IMR-90 (cell line): ENCODE data around the gene INPP5F. TPM values are rescaled to one million over a fixed set of nuclear protein-coding genes. Genes with fewer than 3 reads are reported as not detected.
A peak's percentile ranks its signal among the peaks of the same experiment; 100 is the strongest.

Experiments
- ATAC-seq: fragments of 200-7000 bp; cut with Tn5 transposase; 2 replicates; pipeline ENCODE4 v1.9.1; 2020; ENCODE audit warnings: low read depth, mild to moderate bottlenecking, moderate library complexity
- BruUV-seq: library from RNA; stranded (reverse); fragments of 400-500 nt; replicated peaks from 2 replicates; lab custom pipeline; 2021; lab: Mats Ljungman, UMichigan
- CTCF ChIA-PET: fragments of 300-600 bp; formaldehyde crosslinking; extraction: SDS; loops from one replicate; lab custom pipeline; 2021; ENCODE audit warnings: antibody characterized with exemption; lab: Yijun Ruan, JAX
- POLR2A ChIA-PET: fragments of 300-600 bp; sonication (Branson Sonifier 250); formaldehyde crosslinking; loops from one replicate; lab custom pipeline; 2022; ENCODE audit warnings: antibody characterized with exemption; ENCODE audit not compliant: unreplicated experiment; lab: Charles Lee
- DNase-seq: peaks from one replicate; pipeline ENCODE4 v3.0.0; 2013
- H2AFZ ChIP-seq: replicated peaks from 2 replicates; pipeline ENCODE3; 2013; ENCODE audit warnings: low read length, mild to moderate bottlenecking; ENCODE audit not compliant: poor library complexity
- H2AK5ac ChIP-seq: 2 replicates; pipeline ENCODE4 v1.6.1; 2013; ENCODE audit warnings: low read depth, low read length, inconsistent platforms
- H2AK9ac ChIP-seq: replicated peaks from 2 replicates; pipeline ENCODE3; 2013; ENCODE audit warnings: mild to moderate bottlenecking, low read depth, low read length, moderate library complexity; ENCODE audit not compliant: poor library complexity
- H2BK120ac ChIP-seq: 2 replicates; pipeline ENCODE4 v1.6.1; 2013; ENCODE audit warnings: low read depth, low read length, inconsistent platforms
- H2BK15ac ChIP-seq: 3 replicates; pipeline ENCODE4 v1.6.1; 2013; ENCODE audit warnings: low read depth, low read length, inconsistent platforms
- H2BK20ac ChIP-seq: 2 replicates; pipeline ENCODE4 v1.6.1; 2013; ENCODE audit warnings: low read depth, mild to moderate bottlenecking, inconsistent platforms, low read length, moderate library complexity
- H2BK5ac ChIP-seq: 2 replicates; pipeline ENCODE4 v1.6.1; 2013; ENCODE audit warnings: mild to moderate bottlenecking, low read depth, low read length, inconsistent platforms; ENCODE audit not compliant: poor library complexity, severe bottlenecking
- H3K14ac ChIP-seq: replicated peaks from 2 replicates; pipeline ENCODE4 v1.6.1; 2013; ENCODE audit warnings: low read depth, low read length, inconsistent platforms
- H3K18ac ChIP-seq: 2 replicates; pipeline ENCODE4 v1.6.1; 2013; ENCODE audit warnings: low read depth, low read length, control low read depth
- H3K23ac ChIP-seq: 2 replicates; pipeline ENCODE4 v1.6.1; 2013; ENCODE audit warnings: low read depth, low read length, inconsistent platforms
- H3K27ac ChIP-seq: 2 replicates; pipeline ENCODE4 v1.5.1; 2013; ENCODE audit warnings: mild to moderate bottlenecking, control low read depth, low read length; ENCODE audit not compliant: insufficient read depth
- H3K27me3 ChIP-seq: 2 replicates; pipeline ENCODE4 v1.6.1; 2013; ENCODE audit warnings: low read length; ENCODE audit not compliant: control insufficient read depth, insufficient read depth
- H3K36me3 ChIP-seq: 2 replicates; pipeline ENCODE4 v1.6.1; 2013; ENCODE audit warnings: low read length, mixed read lengths; ENCODE audit not compliant: control insufficient read depth, insufficient read depth
- H3K4ac ChIP-seq: 2 replicates; pipeline ENCODE4 v1.6.1; 2013; ENCODE audit warnings: low read depth, low read length, inconsistent platforms
- H3K4me1 ChIP-seq: 2 replicates; pipeline ENCODE4 v1.6.1; 2013; ENCODE audit warnings: low read length, mixed read lengths; ENCODE audit not compliant: control insufficient read depth, insufficient read depth
- H3K4me2 ChIP-seq: 2 replicates; pipeline ENCODE4 v1.6.1; 2013; ENCODE audit warnings: low read depth, mild to moderate bottlenecking, control low read depth, low read length, moderate library complexity
- H3K4me3 ChIP-seq: 2 replicates; pipeline ENCODE4 v1.5.1; 2013; ENCODE audit warnings: low read depth, mild to moderate bottlenecking, control low read depth, low read length, moderate library complexity; ENCODE audit not compliant: insufficient read depth
- H3K56ac ChIP-seq: 2 replicates; pipeline ENCODE4 v1.6.1; 2013; ENCODE audit warnings: low read length, inconsistent platforms; ENCODE audit not compliant: insufficient read depth; ENCODE audit errors: extremely low read depth
- H3K79me1 ChIP-seq, 2 experiments: 2 replicates each; pipeline ENCODE4 v1.6.1; 2013; ENCODE audit warnings: low read length in 2 of 2, inconsistent platforms in 1 of 2, low read depth in 1 of 2
- H3K9ac ChIP-seq: 2 replicates; pipeline ENCODE4 v1.6.1; 2013; ENCODE audit warnings: low read depth, low read length, control low read depth
- H3K9me1 ChIP-seq: 2 replicates; pipeline ENCODE4 v1.6.1; 2013; ENCODE audit warnings: low read length, inconsistent platforms; ENCODE audit not compliant: insufficient read depth
- H3K9me3 ChIP-seq: 2 replicates; pipeline ENCODE4 v1.6.1; 2013; ENCODE audit warnings: low read length; ENCODE audit not compliant: control insufficient read depth, insufficient read depth
- H4K20me1 ChIP-seq: 2 replicates; pipeline ENCODE4 v1.6.1; 2013; ENCODE audit warnings: low read length, inconsistent platforms; ENCODE audit not compliant: insufficient read depth
- H4K5ac ChIP-seq: 2 replicates; pipeline ENCODE4 v1.6.1; 2013; ENCODE audit warnings: mild to moderate bottlenecking, low read depth, low read length, control low read depth
- H4K8ac ChIP-seq, 2 experiments: 2 replicates each; pipeline ENCODE4 v1.6.1; 2013; ENCODE audit warnings: low read depth in 2 of 2, low read length in 2 of 2, control low read depth in 1 of 2, inconsistent platforms in 1 of 2
- H4K91ac ChIP-seq: 2 replicates; pipeline ENCODE4 v1.6.1; 2013; ENCODE audit warnings: low read depth, low read length, inconsistent platforms; ENCODE audit not compliant: insufficient read depth
- CHD1 ChIP-seq: IDR thresholded peaks from 2 replicates; pipeline ENCODE4 v1.6.1; 2012; ENCODE audit warnings: low read depth, low read length, improper control_type of control experiment
- ELK1 ChIP-seq: fragments of 150-350 bp; IDR thresholded peaks from 2 replicates; pipeline ENCODE4 v1.6.1; 2016; ENCODE audit warnings: low read depth, mild to moderate bottlenecking, low read length, moderate library complexity, borderline replicate concordance
- FOS ChIP-seq: fragments of 150-350 bp; IDR thresholded peaks from 2 replicates; pipeline ENCODE4 v1.6.1; 2016; ENCODE audit warnings: low read depth, low read length
- MAZ ChIP-seq: IDR thresholded peaks from 2 replicates; pipeline ENCODE4 v1.6.1; 2012; ENCODE audit warnings: low read depth, mild to moderate bottlenecking, low read length, improper control_type of control experiment, moderate library complexity, borderline replicate concordance
- RFX5 ChIP-seq: IDR thresholded peaks from 2 replicates; pipeline ENCODE4 v1.8.0; 2012; ENCODE audit warnings: low read depth, mild to moderate bottlenecking, low read length, moderate library complexity
- WGBS, 2 experiments: methylation state at CpG; one replicate each; pipeline versions ENCODE4 v1.1.5 to v1.1.7; 2013; ENCODE audit warnings: missing lambda C conversion rate in 2 of 2; ENCODE audit not compliant: insufficient read length in 1 of 2; ENCODE audit errors: extremely low coverage in 2 of 2; 5-methylcytosine and 5-hydroxymethylcytosine counted together
- dilution Hi-C: fragments of 300-500 bp; cut with HindIII; formaldehyde crosslinking; loops from one replicate; pipeline ENCODE4 v1.14.3; 2018; ENCODE audit warnings: low sequenced_read_pairs; ENCODE audit not compliant: unreplicated experiment
- in situ Hi-C: fragments of 300-500 bp; cut with MboI; formaldehyde crosslinking; loops from 3 replicates; pipeline ENCODE4 v1.14.3; 2019; ENCODE audit warnings: low sequenced_read_pairs, inconsistent platforms, mixed read lengths
- intact Hi-C: fragments of 100-400 bp; cut with micrococcal nuclease; formaldehyde crosslinking; loops from 2 replicates; pipeline ENCODE4 v1.10.0; 2022
- polyA plus RNA-seq, 3 experiments: library from polyadenylated mRNA; depleted of rRNA; stranded (reverse); fragments of >200 nt; gene quantifications; 2 replicates each; pipeline ENCODE4 v1.2.3, GENCODE V29; 2012; ENCODE audit warnings: low replicate concordance in 1 of 3
- total RNA-seq: library from RNA; depleted of rRNA; stranded (reverse); fragments of >200 nt; gene quantifications from 2 replicates; pipeline ENCODE4 v1.2.3, GENCODE V29; 2012

The INPP5F gene
- total and polyA plus RNA-seq, 2 of the 4 experiments (the other 2 are of a cell fraction) = 19.0 to 29.6 TPM

- Histone ChIP-seq H2BK5ac (no peak overlapping the region), H2BK20ac (no peak overlapping the region), H3K14ac (no peak overlapping the region), H3K56ac (no peak overlapping the region), H3K9ac (peak overlapping the region; percentile 44; the same call in 1 of the 2 replicates), H3K36me3 (peaks cover 2% of the 10 kb centered on the region), H4K8ac (peak overlapping the region; percentile 14 to 65; a peak in 2 of 4 replicates), H2AK9ac (no peak overlapping the region), H4K5ac (peak overlapping the region; percentile 6; the same call in 1 of the 2 replicates), H3K23ac (no peak overlapping the region), H4K20me1 (no peaks in the 10 kb centered on the region), H4K91ac (no peak overlapping the region), H2AFZ (peak overlapping the region; percentile 38), H3K4me1 (no peaks in the 10 kb centered on the region), H3K79me1 (peaks cover 0 to 4% of the 10 kb centered on the region in 2 experiments; a peak in 2 of 4 replicates), H2BK120ac (no peak overlapping the region), H3K9me3 (no peaks in the 10 kb centered on the region), H3K4me3 (peak overlapping the region; percentile 34), H3K18ac (no peak overlapping the region), H3K27ac (no peak overlapping the region), H3K4me2 (peak overlapping the region; percentile 73), H2AK5ac (no peak overlapping the region), H3K27me3 (no peaks in the 10 kb centered on the region), H2BK15ac (no peak overlapping the region), H3K9me1 (no peaks in the 10 kb centered on the region), H3K4ac (peak overlapping the region; percentile 39; the same call in 1 of the 2 replicates)
- intact Hi-C loops = no loop called here
- CTCF ChIA-PET = interaction anchor here (0.6 kb wide), 1 partner anchor 41 kb away, joined by 4 read pairs; no protein-coding TSS in a partner anchor
- BruUV-seq = no TSS peak
- WGBS, 2 experiments = 40% methylated on average over 1 of the region's 10 CpGs; no CpG with 5 or more reads in 1 of the 2 experiments
- TF ChIP-seq MAZ = no peak
- no peak for TF ChIP-seq RFX5
- TF ChIP-seq CHD1 = no peak
- no peak for TF ChIP-seq FOS
- TF ChIP-seq ELK1 = no peak
- in situ Hi-C loops = no loop called here
- ATAC-seq (no peak), DNase-seq (no peak)
- POLR2A ChIA-PET = no interaction called here
- dilution Hi-C loops = no loop called here
Observed at GRCh38 chr10:119818889-119819270, 93.0 kb downstream of the INPP5F start.
